ENCODE results near the gene ZBTB20. TPM values are rescaled to one million over a fixed set of nuclear protein-coding genes. Genes with fewer than 3 reads are reported as not detected.
"Not testable (repeated sequence)": the region's sequence is repeated elsewhere in the genome, so short reads cannot be mapped to it uniquely, and the experiment has no call there.

ZBTB20 gene
- polyA plus RNA-seq, 1 of the 3 experiments (the other 2 are of a cell fraction) = 0.43 TPM

DNA sequence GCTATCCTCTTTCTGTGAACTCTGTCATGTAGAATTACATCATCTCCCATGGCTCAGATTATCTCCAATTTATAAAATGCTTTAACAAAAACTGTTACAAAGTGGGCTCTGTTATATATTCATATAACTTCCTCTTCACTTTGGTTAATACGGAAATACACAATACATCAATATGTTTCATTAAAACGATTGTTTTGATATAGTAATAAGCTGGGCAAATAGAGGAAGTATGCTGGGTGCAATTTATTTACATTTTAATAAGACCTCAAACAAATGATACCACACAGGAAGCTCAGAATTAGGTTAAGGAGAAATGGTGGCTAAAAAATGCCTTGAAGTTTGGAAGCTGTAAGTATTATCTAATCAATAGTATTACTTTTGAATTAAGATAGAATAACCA lies 331.0 kb downstream of the ZBTB20 start:
- WGBS (ENCODE audit: low lambda C conversion rate) = 80% methylated on average over 2 of the region's 2 CpGs
- no peaks in the 10 kb centered on the region for H3K4me1 ChIP-seq (ENCODE audit: control insufficient read depth in 1 of 2, insufficient read depth in 2 of 2, low read depth in 1 of 2, low read length in 1 of 2)
- no peak overlapping the region for H3K27ac ChIP-seq (ENCODE audit: low read depth in 2 of 2, low read length in 1 of 2)
- H3K36me3 ChIP-seq (replicated peaks in 1 of 2; ENCODE audit: control insufficient read depth in 1 of 2, insufficient read depth in 2 of 2, low read length in 1 of 2) = no peaks in the 10 kb centered on the region
- POLR2A ChIA-PET = no interaction called here
- H3K9ac ChIP-seq = no peak overlapping the region
- no peak overlapping the region for H3K4me3 ChIP-seq (ENCODE audit: low read depth in 2 of 2, low read length in 1 of 2)
- no peaks in the 10 kb centered on the region for H3K27me3 ChIP-seq (ENCODE audit: insufficient read depth)
- H3K79me2 ChIP-seq (ENCODE audit: insufficient read depth) = no peaks in the 10 kb centered on the region
- DNase-seq = no peak
- CTCF ChIA-PET = interaction anchor here (1.1 to 2.7 kb wide), 3 partner anchors 9 to 431 kb away, joined by 4 to 12 read pairs (median 5); no protein-coding TSS in a partner anchor
- no peaks in the 10 kb centered on the region for H3K9me3 ChIP-seq
- H3F3A ChIP-seq (replicated peaks; ENCODE audit: insufficient read depth) = no peaks in the 10 kb centered on the region
- H3K9me2 ChIP-seq = no peaks in the 10 kb centered on the region
- no peaks in the 10 kb centered on the region for H4K20me1 ChIP-seq (ENCODE audit: insufficient read depth)
- no peak overlapping the region for H2AFZ ChIP-seq (ENCODE audit: low read depth)
- H3K4me2 ChIP-seq = no peak overlapping the region
- TF ChIP-seq JUND (IDR thresholded peaks at IDR 0.05) = no peak
- no peak for TF ChIP-seq EZH2phosphoT487 (IDR thresholded peaks at IDR 0.05; ENCODE audit: borderline replicate concordance, low read depth)
- TF ChIP-seq, protein P1, sequence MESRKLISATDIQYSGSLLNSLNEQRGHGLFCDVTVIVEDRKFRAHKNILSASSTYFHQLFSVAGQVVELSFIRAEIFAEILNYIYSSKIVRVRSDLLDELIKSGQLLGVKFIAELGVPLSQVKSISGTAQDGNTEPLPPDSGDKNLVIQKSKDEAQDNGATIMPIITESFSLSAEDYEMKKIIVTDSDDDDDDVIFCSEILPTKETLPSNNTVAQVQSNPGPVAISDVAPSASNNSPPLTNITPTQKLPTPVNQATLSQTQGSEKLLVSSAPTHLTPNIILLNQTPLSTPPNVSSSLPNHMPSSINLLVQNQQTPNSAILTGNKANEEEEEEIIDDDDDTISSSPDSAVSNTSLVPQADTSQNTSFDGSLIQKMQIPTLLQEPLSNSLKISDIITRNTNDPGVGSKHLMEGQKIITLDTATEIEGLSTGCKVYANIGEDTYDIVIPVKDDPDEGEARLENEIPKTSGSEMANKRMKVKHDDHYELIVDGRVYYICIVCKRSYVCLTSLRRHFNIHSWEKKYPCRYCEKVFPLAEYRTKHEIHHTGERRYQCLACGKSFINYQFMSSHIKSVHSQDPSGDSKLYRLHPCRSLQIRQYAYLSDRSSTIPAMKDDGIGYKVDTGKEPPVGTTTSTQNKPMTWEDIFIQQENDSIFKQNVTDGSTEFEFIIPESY (IDR thresholded peaks at IDR 0.05; ENCODE audit: borderline replicate concordance, low read depth) = no peak
- TF ChIP-seq, protein P2, sequence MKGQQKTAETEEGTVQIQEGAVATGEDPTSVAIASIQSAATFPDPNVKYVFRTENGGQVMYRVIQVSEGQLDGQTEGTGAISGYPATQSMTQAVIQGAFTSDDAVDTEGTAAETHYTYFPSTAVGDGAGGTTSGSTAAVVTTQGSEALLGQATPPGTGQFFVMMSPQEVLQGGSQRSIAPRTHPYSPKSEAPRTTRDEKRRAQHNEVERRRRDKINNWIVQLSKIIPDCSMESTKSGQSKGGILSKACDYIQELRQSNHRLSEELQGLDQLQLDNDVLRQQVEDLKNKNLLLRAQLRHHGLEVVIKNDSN (IDR thresholded peaks at IDR 0.05; ENCODE audit: borderline replicate concordance, low read depth) = no peak
- TF ChIP-seq EP300 (IDR thresholded peaks at IDR 0.05; ENCODE audit: borderline replicate concordance in 1 of 2, low read depth in 1 of 2, low read length in 1 of 2) = no peak
- TF ChIP-seq POLR2AphosphoS5 (IDR thresholded peaks at IDR 0.05; ENCODE audit: low read depth, low read length) = no peak
- TF ChIP-seq ELF1 (IDR thresholded peaks at IDR 0.05) = no peak
- TF ChIP-seq, protein P3, sequence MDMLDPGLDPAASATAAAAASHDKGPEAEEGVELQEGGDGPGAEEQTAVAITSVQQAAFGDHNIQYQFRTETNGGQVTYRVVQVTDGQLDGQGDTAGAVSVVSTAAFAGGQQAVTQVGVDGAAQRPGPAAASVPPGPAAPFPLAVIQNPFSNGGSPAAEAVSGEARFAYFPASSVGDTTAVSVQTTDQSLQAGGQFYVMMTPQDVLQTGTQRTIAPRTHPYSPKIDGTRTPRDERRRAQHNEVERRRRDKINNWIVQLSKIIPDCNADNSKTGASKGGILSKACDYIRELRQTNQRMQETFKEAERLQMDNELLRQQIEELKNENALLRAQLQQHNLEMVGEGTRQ (IDR thresholded peaks at IDR 0.05; ENCODE audit: borderline replicate concordance, low read depth, low read length) = no peak
- no peak for TF ChIP-seq RFX5 (IDR thresholded peaks at IDR 0.05; ENCODE audit: low read length)
- TF ChIP-seq MEF2A (IDR thresholded peaks at IDR 0.05; ENCODE audit: borderline replicate concordance, low read depth) = no peak
- TF ChIP-seq GATA2 (CRISPR knock-in tag; IDR thresholded peaks at IDR 0.05) = no peak
- TF ChIP-seq, protein P4, sequence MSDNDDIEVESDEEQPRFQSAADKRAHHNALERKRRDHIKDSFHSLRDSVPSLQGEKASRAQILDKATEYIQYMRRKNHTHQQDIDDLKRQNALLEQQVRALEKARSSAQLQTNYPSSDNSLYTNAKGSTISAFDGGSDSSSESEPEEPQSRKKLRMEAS (IDR thresholded peaks at IDR 0.05; ENCODE audit: low read depth) = no peak
- TF ChIP-seq RXRA (IDR thresholded peaks at IDR 0.05; ENCODE audit: borderline replicate concordance, low read depth) = no peak
- TF ChIP-seq YY1 (IDR thresholded peaks at IDR 0.05; ENCODE audit: low read depth) = no peak
- no peak for TF ChIP-seq MXI1 (IDR thresholded peaks at IDR 0.05; ENCODE audit: low read depth, low read length)
- TF ChIP-seq TEAD4 (IDR thresholded peaks at IDR 0.05; ENCODE audit: borderline replicate concordance, insufficient read depth) = no peak
- TF ChIP-seq FOXJ3 (CRISPR knock-in tag; IDR thresholded peaks at IDR 0.05) = no peak
- no peak for TF ChIP-seq CHD2 (IDR thresholded peaks at IDR 0.05; ENCODE audit: low read length, partially characterized antibody)

DNA sequence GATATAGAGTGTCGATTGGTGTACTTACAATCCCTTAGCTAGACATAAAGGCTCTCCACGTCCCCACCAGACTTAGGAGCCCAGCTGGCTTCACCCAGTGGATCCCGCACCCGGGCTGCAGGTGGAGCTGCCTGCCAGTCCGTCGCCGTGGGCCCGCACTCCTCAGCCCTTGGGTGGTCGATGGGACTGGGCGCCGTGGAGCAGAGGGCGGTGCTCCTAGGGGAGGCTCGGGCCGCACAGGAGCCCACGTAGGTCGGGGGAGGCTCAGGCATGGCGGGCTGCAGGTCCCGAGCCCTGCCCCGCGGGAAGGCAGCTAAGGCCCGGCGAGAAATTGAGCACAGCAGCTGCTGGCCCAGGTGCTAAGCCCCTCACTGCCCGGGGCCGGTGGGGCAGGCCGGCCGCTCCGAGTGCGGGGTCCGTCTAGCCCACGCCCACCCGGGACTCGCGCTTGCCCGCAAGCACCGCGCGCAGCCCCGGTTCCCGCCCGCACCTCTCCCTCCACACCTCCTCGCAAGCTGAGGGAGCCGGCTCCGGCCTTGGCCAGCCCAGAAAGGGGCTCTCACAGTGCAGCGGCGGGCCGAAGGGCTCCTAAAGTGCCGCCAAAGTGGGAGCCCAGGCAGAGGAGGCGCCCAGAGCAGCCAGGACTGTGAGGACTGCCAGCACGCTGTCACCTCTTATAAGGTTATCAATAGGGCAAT lies 334.4 kb downstream of the ZBTB20 start:
- H3F3A ChIP-seq (replicated peaks; ENCODE audit: insufficient read depth); H3K9me3 ChIP-seq; H3K79me2 ChIP-seq (ENCODE audit: insufficient read depth); H3K27me3 ChIP-seq (ENCODE audit: insufficient read depth); H3K4me3 ChIP-seq (ENCODE audit: low read depth in 2 of 2, low read length in 1 of 2); H3K4me2 ChIP-seq; DNase-seq; POLR2A ChIA-PET; H3K9ac ChIP-seq; H3K4me1 ChIP-seq (ENCODE audit: control insufficient read depth in 1 of 2, insufficient read depth in 2 of 2, low read depth in 1 of 2, low read length in 1 of 2); H2AFZ ChIP-seq (ENCODE audit: low read depth); H3K27ac ChIP-seq (ENCODE audit: low read depth in 2 of 2, low read length in 1 of 2); H3K9me2 ChIP-seq; CTCF ChIA-PET; H4K20me1 ChIP-seq (ENCODE audit: insufficient read depth); H3K36me3 ChIP-seq (replicated peaks in 1 of 2; ENCODE audit: control insufficient read depth in 1 of 2, insufficient read depth in 2 of 2, low read length in 1 of 2): not testable (repeated sequence)
- 97% methylated on average over 21 of the region's 49 CpGs for WGBS (ENCODE audit: low lambda C conversion rate)

Measured in SK-N-SH (cell line).